Stimulated activated naive CD8-positive, alpha-beta T cell treated with anti-CD3 and anti-CD28 coated beads, Interleukin-15, Interleukin-2, amounts not matched to agents 100 U/mL and 50 U/mL, for 24 hours (primary cell): ENCODE data around the gene AFF4.
A peak's percentile ranks its signal among the peaks of the same experiment; 100 is the strongest.

Source experiments
- ATAC-seq: fragments of 150-1000 bp; cut with Tn5 transposase; one replicate; pipeline ENCODE4 v1.10.0; 2021
- DNase-seq: peaks from one replicate; pipeline ENCODE4 v3.0.0; 2021

AFF4 gene

DNA sequence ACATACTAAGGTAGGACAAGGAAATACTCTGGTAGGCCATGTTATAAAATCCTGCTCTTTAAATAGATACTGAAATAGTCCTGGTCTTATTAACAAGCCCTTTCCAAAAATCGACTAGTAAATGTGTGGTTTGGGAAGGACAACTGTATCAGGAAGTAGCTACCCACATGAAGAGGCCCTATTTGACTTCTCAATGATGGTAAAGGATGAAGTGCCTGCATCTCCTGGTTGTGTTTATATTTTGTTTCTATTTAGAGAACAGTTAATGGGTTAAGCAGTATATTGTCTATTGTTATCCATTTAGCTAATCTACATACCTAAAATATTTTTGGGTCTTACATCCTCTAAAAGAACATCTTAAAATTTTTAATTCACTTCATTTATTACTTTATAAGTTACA, 109.6 kb downstream of the AFF4 start:
- DNase-seq: no peak
- no peak for ATAC-seq

GRCh38 chr5:132853323-132853722, 110.1 kb downstream of the AFF4 start:
- no peak for DNase-seq
- no peak for ATAC-seq

DNA sequence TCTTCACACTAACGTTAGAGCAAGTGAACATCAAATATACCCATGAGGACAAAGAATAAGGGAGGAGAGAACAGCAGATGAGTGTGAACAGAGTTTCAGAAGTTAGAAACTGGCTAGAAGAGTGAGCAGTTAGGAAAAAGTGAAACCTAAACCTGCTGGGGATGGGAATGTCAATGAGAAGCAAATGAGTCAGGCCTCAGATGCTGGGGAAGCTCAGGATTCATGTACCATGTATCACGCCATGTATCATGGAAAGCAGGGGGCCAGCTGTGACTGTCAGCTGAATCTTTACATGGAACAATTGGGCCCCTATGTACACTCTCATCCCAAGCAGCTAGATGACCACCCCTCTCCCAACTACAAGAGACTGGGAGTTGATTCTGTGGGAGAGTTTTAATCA, 113.4 kb downstream of the AFF4 start:
- ATAC-seq (no peak), DNase-seq (no peak)

DNA sequence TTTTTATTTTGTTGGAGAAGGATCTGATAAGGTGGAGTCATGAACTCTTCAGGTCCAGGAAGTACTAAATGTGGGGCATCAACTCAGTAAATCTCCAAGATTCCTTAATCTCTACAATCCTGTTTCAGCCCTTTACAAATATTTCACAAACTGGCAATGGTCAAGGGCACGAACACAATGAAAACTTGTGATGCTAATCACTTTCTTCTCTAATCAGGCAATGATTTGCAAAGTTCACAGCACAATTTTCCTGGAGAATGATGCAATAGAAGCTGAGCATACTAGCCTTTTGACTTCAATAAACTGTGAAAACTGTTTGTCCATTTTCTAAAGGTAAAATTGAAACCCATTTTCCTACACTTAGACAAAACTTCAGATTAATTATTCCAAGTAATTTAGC, 114.1 kb downstream of the AFF4 start:
- DNase-seq: no peak
- ATAC-seq: no peak

- no peak for ATAC-seq
Observed at GRCh38 chr5:132848270-132848669, 115.2 kb downstream of the AFF4 start.

DNA sequence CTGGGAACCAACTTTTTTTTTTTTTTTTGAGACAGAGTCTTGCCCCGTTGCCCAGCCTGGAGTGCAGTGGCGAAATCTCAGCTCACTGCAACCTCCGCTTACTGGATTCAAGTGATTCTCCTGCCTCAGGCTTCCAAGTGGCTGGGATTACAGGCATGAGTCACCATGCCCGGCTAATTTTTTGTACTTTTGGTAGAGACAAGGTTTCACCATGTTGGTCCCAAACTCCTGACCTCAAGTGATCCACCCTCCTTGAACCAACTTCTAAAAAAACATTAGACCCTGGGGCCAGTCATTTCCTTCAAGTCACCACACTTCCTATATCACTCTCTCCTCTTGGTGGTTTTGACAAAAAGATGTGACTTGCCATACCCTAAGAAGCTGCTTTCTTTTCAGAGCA, 122.1 kb downstream of the AFF4 start:
- DNase-seq (no peak), ATAC-seq (no peak)

More at GRCh38 chr5:132848270-132848669, 115.2 kb downstream of the AFF4 start:
- DNase-seq: no peak

GRCh38 chr5:132840896-132841295, 122.5 kb downstream of the AFF4 start:
- ATAC-seq: no peak
- DNase-seq: no peak

DNA sequence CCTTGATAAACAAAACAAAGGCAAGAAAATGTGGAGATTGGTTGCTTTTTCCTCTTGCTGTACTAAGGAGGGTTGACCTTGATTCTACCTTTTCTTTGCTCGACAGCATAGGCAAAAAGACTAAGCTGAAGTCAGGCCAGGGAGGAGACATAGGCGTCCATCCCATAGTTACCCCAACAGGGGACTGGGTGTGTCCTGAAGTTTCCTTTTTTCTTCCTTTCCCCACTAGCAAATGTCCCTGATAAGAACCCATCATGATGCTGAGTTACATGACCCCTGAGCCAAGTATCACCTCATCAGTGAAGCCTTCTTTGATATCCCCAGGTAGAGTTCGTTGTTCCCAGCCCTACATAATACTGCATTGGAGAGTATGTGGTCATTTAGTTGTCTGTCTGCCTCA, 123.1 kb downstream of the AFF4 start:
- no peak for ATAC-seq

GRCh38 chr5:132839426-132840301, 123.8 kb downstream of the AFF4 start:
- no peak for ATAC-seq
- DNase-seq: no peak

More for the DNA sequence above, 123.1 kb downstream of the AFF4 start:
- no peak for DNase-seq

DNA sequence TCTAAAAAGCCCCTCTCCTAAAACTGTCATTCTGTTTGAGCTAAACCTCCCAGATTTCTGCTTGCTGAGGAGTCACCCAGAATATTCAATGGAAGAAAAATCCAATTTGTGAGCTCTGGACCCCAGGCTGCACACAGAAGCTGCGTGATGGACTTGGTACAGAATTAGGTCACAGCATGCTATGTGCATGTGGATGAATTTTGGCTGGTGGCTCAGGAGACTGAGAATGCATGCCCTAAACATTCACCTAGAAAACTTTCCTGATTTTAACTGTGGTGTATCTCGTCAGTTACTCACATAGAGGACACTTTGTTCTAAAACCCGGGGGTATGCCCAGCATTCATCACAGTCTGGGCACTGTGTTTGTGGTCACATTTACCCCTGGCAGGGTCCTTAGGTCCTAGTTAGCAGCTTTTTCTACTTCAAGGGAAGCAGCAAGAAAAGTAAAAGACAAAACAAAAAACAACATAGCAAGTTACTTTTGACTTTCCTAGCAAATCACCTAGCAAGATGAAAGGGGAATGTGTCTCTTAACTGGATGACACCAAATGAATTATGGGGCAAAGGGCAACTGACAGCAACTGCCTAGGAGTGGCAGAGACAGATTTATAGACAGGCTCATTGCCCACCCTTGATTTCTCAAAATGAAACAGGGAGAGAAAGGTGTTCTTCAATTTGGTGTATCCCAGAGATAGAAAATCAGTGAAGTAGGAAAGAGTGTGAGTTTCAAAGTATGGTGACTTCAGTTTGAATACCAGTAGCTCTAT, 124.7 kb downstream of the AFF4 start:
- no peak for DNase-seq
- no peak for ATAC-seq

GRCh38 chr5:132837868-132838267, 125.6 kb downstream of the AFF4 start:
- ATAC-seq: no peak

GRCh38 chr5:132836852-132837251, 126.6 kb downstream of the AFF4 start:
- ATAC-seq (no peak), DNase-seq (no peak)

More at GRCh38 chr5:132837868-132838267, 125.6 kb downstream of the AFF4 start:
- no peak for DNase-seq

DNA sequence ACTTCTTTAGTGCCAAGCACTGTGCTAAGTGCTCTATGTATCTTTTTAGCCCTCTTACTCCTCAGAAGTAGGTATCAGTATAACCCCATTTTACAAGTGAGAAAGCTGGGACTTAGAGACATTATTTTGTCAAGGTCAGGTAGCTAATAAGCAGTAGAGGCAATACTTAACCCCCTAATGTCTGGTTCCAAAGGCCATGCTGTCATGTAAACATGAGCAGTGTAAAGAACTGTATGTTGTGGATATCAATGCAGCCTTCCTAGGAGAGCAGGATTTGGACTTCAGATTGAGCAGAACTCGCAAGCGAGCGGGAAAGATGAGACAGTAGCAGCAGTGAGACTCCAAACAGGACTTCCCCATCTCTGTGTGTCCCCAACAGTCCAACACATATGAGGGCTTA, 129.4 kb downstream of the AFF4 start:
- ATAC-seq: no peak
- no peak for DNase-seq

DNA sequence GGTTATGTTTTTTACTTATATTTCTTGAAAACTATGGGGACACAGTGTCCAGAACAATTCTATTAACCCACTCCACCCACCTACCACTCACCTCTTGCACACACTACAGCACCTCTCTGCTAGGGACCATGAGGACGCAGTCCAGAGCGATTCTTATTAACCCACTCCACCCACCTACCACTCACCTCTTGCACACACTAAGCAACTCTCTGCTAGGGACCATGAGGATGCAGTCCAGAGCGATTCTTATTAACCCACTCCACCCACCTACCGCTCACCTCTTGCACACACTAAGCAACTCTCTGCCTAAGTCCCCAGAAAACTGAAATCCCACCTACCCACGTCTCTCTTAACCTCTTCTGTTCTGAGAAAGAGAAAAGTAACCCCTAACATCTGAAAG, 130.8 kb downstream of the AFF4 start:
- ATAC-seq (no peak), DNase-seq (no peak)

- no peak for ATAC-seq
Observed at GRCh38 chr5:132831095-132831860, 132.2 kb downstream of the AFF4 start.

DNA sequence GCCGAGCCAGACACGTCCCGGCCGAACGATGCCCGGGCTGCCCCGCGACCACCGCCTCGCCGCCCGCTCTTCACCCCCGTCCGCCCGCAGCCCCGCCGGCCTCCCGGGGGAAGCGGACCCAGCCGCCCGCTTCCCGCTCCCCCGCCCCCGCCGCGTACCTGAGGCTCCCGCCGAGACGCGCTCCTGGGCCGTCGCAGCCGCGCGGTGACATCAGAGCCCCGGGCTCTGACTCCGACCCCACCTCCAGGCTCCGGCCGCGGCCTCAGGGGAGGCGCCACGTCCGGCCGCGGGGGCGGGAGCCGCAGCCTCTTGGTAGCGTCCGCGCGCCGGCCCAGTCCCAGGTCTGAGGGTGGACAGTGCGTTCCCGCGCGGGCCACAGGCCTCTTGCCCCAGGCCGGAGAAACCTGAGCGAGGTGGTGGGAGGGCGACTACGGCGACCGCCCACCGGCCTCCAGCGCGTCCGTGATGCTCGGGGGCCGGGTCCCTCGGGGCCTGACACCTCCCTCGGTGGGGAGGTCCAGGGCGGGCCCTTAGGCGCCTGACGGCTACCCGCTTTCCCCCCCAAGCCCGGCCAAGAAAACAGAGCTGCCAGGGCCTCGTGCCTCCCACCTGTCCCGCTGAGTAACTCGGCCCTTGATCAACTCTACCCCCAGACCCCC, 132.9 kb downstream of the AFF4 start, which contains the start of gene SHROOM1:
SHROOM1 (minus strand) TSS at position 212 of the 659 bp plus-strand sequence. CDS start 4,507 bp downstream, outside the sequence.
- ATAC-seq (peak; percentile 34), DNase-seq (peak; percentile 51)

More at GRCh38 chr5:132831095-132831860, 132.2 kb downstream of the AFF4 start:
- DNase-seq: no peak

DNA sequence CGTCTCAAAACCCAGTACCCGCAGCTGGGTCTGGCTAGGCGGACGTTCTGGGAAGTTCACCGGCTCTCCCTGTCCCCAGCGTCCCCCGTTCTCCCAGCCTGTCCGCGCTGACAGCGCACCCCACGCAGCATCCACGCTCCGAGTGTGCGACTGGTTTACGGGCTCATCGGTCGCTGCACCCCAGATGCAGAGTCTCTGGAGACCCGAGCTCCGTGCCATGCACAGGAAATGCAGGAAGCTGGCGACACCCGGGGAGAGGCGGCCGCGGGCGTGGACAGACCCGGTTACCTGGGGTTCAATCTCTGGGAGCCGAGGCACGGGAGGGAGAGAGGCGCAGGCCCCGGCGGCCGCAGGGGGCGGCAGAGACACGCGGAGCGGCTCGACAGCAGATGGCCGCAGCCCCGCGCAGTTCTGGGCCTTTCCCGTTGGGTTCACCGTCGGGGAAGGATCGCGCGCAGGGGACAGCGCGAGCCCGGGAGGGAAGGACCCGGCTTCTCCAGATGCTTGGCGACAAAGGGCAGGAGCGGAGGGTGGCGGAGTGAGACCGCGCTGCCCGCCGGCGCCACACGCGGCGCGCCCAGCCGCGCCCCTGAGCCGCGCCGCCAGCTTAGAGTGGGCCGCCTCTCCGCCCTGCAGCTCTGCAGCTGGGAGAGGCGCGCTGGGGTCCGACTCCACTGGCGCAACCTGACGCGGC, 133.5 kb downstream of the AFF4 start:
- DNase-seq (peak; percentile 81), ATAC-seq (peak; percentile 90)

DNA sequence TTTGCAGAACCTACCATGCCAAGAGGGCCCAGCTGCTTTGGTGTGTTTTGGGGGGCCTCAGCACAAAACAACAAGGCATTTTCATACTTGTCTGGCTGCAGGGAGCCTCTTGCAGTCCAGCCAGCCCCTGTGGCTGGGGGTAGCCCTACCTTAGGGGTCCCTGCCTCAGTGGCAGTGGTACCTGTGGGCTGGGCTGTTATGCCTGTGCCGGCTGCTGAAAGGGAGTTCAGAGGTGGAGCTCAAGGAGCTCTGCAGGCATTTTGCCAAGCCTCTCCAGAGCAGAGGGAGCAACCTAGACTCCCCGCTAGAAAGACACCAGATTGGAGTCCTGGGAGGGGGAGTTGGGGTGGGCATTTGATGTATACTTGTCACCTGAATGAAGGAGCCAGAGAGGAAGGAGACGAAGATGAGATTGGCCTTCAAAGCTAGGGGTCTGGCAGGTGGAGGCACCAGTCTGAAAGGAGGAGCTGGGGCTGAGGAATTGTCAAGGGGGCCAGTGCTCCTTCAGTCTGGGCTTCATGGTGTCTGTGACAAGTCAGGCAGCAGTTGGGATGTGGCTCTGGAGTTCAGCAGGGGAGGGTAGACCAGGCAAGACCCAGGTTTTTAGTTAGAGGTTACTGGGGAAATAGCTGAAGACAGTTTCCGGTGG, 134.5 kb downstream of the AFF4 start:
- ATAC-seq (no peak), DNase-seq (no peak)

- no peak for ATAC-seq
- DNase-seq: no peak
Observed at GRCh38 chr5:132827943-132828673, 135.3 kb downstream of the AFF4 start.
